HUES64 (cell line): ENCODE data around the gene CTIF.

Experiments used
- H3K27ac ChIP-seq: 2 replicates; pipeline ENCODE4 v1.7.0; 2013; ENCODE audit warnings: low read depth, low read length, inconsistent platforms
- H3K27me3 ChIP-seq: 2 replicates; pipeline ENCODE4 v1.6.1; 2013; ENCODE audit warnings: mild to moderate bottlenecking, low read length; ENCODE audit not compliant: insufficient read depth
- H3K36me3 ChIP-seq: 2 replicates; pipeline ENCODE4 v1.6.1; 2013; ENCODE audit warnings: mild to moderate bottlenecking, low read length; ENCODE audit not compliant: insufficient read depth
- H3K4me1 ChIP-seq: 2 replicates; pipeline ENCODE4 v1.6.1; 2013; ENCODE audit warnings: mild to moderate bottlenecking, low read length, moderate library complexity; ENCODE audit not compliant: insufficient read depth
- H3K4me3 ChIP-seq: 2 replicates; pipeline ENCODE4 v1.5.1; 2013; ENCODE audit warnings: mild to moderate bottlenecking, low read length, moderate library complexity
- H3K9ac ChIP-seq: 2 replicates; pipeline ENCODE4 v1.6.1; 2013; ENCODE audit warnings: mild to moderate bottlenecking, low read depth, low read length
- H3K9me3 ChIP-seq: 2 replicates; pipeline ENCODE4 v1.6.1; 2013; ENCODE audit warnings: low read depth, low read length; ENCODE audit not compliant: insufficient read depth
- WGBS: fragments of 150-250, 120-280 bp; methylation state at CpG from one replicate; pipeline ENCODE4 v1.1.7; 2013; ENCODE audit warnings: missing lambda C conversion rate; 5-methylcytosine and 5-hydroxymethylcytosine counted together

The CTIF gene

DNA sequence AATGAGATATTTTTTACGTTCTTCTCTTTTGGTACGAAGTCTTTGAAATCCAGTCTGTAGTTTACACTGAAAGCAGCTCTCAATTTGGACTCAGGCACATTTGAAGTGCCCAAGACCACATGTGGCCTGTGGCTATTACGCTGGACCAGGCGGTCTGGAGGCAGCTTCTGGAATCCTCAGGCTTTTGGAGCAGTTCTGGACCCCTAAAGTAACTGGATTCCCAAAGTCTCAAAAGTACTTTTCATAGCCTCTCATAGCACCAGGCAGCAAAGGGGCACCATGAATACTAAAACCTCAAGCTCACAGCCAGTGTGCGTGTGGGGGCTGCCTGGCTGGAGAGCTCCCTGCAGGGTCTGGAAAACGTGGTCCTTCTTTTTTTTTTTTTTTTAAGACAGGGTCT is 293.0 kb downstream of the CTIF start:
- no peak overlapping the region for H3K4me3 ChIP-seq
- 86% methylated on average over 6 of the region's 6 CpGs for WGBS
- H3K27me3 ChIP-seq, result no peaks in the 10 kb centered on the region
- H3K9ac ChIP-seq, result no peak overlapping the region
- H3K27ac ChIP-seq, result no peak overlapping the region
- no peaks in the 10 kb centered on the region for H3K9me3 ChIP-seq
- peaks cover 51% of the 10 kb centered on the region for H3K4me1 ChIP-seq
- no peaks in the 10 kb centered on the region for H3K36me3 ChIP-seq

DNA sequence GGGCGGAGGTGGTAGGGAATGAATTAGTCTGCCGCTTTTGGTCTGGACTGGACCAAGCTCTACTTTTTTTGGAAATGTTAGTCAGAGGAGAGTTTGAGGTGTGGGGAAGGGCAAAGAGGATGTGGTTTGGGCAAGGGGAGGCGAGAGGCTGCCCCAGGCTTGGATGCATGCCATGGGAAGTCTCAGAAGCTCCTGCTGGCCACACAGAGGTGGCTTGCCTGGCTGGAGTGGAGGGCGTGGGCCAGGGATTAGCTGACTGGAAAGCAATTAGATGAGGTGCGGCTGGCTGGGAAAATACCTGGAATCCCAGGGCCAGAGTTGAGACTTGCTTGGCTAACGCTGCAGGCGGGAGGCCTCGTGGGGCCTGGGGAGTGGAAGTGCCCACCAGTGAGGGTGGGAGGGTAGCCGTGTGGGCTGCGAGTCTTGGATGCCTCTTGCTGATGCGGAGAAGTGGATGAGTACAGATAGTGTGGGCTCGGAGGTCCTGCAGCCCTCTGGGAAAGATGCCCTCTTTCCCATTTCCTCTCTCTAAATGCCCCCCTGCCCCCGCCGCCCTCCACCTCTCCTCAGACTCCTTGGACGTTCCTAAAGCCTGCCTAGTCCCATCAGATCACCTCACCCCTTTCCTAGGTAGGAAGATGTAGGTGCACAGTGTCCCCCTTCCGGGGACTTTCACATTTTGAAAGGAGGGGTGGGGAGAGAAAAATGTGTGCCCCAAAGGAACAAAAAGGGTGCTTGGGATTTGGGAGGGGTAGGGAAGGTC is 294.3 kb downstream of the CTIF start:
- no peak overlapping the region for H3K9ac ChIP-seq
- 78% methylated on average over 16 of the region's 16 CpGs for WGBS
- H3K27me3 ChIP-seq, result no peaks in the 10 kb centered on the region
- no peak overlapping the region for H3K4me3 ChIP-seq
- no peaks in the 10 kb centered on the region for H3K9me3 ChIP-seq
- H3K36me3 ChIP-seq, result no peaks in the 10 kb centered on the region
- no peak overlapping the region for H3K27ac ChIP-seq
- peaks cover 39% of the 10 kb centered on the region for H3K4me1 ChIP-seq

DNA sequence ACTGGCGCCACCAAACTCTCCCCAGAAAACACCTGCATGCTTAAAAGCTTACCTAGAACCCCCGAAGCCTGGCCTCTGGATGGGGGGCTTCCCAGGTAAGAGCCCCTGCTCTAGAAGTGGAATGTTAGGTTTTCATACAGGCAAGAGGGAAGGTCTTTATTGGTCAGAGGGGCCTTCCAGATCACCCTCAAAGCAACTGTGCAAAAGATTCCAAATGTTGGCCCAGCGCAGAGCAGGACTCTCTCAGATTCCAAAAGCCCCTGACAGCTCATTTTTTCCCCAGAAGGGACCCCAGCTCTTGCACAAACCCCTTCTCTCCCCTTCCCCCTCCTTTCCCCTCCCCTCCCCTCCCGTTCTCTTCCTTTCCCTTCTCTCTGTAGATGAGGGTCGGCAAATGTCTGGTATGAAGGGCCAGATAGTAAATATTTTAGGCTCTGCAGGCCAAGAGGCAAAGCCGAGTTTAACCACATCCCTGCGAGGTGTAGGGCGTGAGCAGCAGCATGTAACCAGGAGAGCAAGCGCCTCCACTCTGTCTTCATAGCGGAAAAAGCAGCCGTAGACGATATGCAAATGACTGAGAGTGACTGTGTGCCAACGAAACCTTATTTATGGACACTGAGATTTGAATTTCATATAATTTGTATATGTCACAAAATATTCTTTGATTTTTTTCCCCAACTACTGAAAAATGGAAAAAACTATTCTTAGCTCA is 295.0 kb downstream of the CTIF start:
- no peaks in the 10 kb centered on the region for H3K9me3 ChIP-seq
- 82% methylated on average over 11 of the region's 13 CpGs for WGBS
- no peak overlapping the region for H3K9ac ChIP-seq
- H3K4me1 ChIP-seq, result peaks cover 34% of the 10 kb centered on the region
- no peak overlapping the region for H3K27ac ChIP-seq
- H3K36me3 ChIP-seq, result no peaks in the 10 kb centered on the region
- H3K4me3 ChIP-seq, result no peak overlapping the region
- no peaks in the 10 kb centered on the region for H3K27me3 ChIP-seq

DNA sequence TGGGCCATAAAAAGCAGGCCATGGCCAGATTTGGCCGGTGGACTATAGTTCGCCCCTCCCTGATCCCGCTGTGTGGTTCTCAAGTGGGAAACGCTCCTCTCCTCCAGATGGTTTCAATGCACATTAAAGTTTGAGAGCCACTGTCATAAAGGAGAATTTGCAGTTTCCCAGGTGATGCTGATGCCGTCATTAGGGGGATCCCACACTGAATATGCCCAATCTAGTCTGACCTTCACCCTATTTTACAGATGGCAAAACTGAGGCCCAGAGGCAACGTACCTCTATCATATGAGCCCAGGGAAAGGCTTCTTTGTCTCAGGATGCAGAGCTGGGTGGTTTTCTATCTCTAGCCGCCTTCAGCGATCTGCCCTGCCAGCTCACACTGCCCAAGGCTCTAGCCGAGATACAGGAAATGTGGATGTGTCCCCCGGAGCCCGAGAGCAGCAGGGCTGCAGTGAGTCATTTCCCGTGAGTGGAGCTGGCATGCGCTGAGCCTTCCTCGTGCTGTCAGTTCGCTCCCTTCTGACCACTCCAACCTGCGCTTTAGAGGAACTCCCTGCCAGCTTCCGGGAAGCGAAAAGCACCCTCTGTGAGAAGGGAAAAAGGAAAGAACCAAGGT is 295.7 kb downstream of the CTIF start:
- no peak overlapping the region for H3K9ac ChIP-seq
- H3K27ac ChIP-seq, result no peak overlapping the region; the same call in 1 of the 2 replicates
- H3K27me3 ChIP-seq, result no peaks in the 10 kb centered on the region
- H3K4me1 ChIP-seq, result peaks cover 31% of the 10 kb centered on the region
- H3K4me3 ChIP-seq, result no peak overlapping the region
- H3K9me3 ChIP-seq, result no peaks in the 10 kb centered on the region
- 65% methylated on average over 18 of the region's 18 CpGs for WGBS
- H3K36me3 ChIP-seq, result no peaks in the 10 kb centered on the region

GRCh38 chr18:48835119-48835518 is 296.3 kb downstream of the CTIF start:
- Histone ChIP-seq H3K9ac (no peak overlapping the region), H3K4me1 (peaks cover 25% of the 10 kb centered on the region; the same call in 1 of the 2 replicates)

DNA sequence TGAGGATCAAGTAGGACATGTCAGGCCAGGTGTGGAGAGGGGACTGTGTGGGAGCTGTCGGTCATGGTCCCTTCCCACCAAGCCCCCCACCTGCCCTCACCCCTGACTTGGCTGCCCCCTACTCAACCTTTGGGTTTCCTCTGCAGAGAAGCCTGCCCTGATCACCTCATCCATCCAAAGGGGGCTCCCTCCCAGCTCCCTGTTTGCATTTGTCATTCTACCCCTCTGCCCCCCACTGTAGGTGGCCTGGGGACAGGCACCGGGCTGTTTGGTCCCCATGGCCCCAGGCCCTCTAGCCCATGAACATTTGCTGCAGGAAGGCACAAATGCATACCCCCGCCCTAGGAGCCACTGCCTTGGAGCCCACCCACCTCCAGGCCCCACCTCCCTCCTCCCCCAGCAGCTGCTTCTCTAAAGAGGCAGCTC is 296.9 kb downstream of the CTIF start:
- Histone ChIP-seq H3K4me3 (no peak overlapping the region), H3K27ac (no peak overlapping the region), H3K4me1 (peaks cover 25% of the 10 kb centered on the region; the same call in 1 of the 2 replicates), H3K9me3 (no peaks in the 10 kb centered on the region), H3K9ac (no peak overlapping the region), H3K36me3 (no peaks in the 10 kb centered on the region), H3K27me3 (no peaks in the 10 kb centered on the region)
- WGBS, result 54% methylated on average over 3 of the region's 3 CpGs

More at GRCh38 chr18:48835119-48835518, 296.3 kb downstream of the CTIF start:
- Histone ChIP-seq H3K9me3 (no peaks in the 10 kb centered on the region), H3K4me3 (no peak overlapping the region), H3K27me3 (no peaks in the 10 kb centered on the region), H3K27ac (no peak overlapping the region; the same call in 1 of the 2 replicates), H3K36me3 (no peaks in the 10 kb centered on the region)
- WGBS, result 82% methylated on average over 3 of the region's 3 CpGs

GRCh38 chr18:48836231-48836805 is 297.5 kb downstream of the CTIF start:
- H3K4me1 ChIP-seq, result peaks cover 25% of the 10 kb centered on the region; the same call in 1 of the 2 replicates
- no peaks in the 10 kb centered on the region for H3K27me3 ChIP-seq
- WGBS, result 74% methylated on average over 4 of the region's 4 CpGs
- H3K9ac ChIP-seq, result no peak overlapping the region
- no peaks in the 10 kb centered on the region for H3K9me3 ChIP-seq
- no peak overlapping the region for H3K4me3 ChIP-seq
- no peak overlapping the region for H3K27ac ChIP-seq
- H3K36me3 ChIP-seq, result no peaks in the 10 kb centered on the region

GRCh38 chr18:48836806-48837615 is 298.2 kb downstream of the CTIF start:
- Histone ChIP-seq H3K36me3 (no peaks in the 10 kb centered on the region), H3K4me3 (no peak overlapping the region), H3K4me1 (peaks cover 25% of the 10 kb centered on the region; the same call in 1 of the 2 replicates), H3K9ac (no peak overlapping the region), H3K9me3 (no peaks in the 10 kb centered on the region), H3K27me3 (no peaks in the 10 kb centered on the region), H3K27ac (no peak overlapping the region)
- 94% methylated on average over 13 of the region's 13 CpGs for WGBS

- no peak overlapping the region for H3K27ac ChIP-seq
- no peaks in the 10 kb centered on the region for H3K9me3 ChIP-seq
- no peaks in the 10 kb centered on the region for H3K27me3 ChIP-seq
- no peaks in the 10 kb centered on the region for H3K36me3 ChIP-seq
- no peak overlapping the region for H3K4me3 ChIP-seq
- H3K9ac ChIP-seq, result no peak overlapping the region
- 100% methylated on average over 2 of the region's 3 CpGs for WGBS
- H3K4me1 ChIP-seq, result peaks cover 28% of the 10 kb centered on the region; the same call in 1 of the 2 replicates
These were observed 298.8 kb downstream of the CTIF start for GRCh38 chr18:48837676-48838075.

DNA sequence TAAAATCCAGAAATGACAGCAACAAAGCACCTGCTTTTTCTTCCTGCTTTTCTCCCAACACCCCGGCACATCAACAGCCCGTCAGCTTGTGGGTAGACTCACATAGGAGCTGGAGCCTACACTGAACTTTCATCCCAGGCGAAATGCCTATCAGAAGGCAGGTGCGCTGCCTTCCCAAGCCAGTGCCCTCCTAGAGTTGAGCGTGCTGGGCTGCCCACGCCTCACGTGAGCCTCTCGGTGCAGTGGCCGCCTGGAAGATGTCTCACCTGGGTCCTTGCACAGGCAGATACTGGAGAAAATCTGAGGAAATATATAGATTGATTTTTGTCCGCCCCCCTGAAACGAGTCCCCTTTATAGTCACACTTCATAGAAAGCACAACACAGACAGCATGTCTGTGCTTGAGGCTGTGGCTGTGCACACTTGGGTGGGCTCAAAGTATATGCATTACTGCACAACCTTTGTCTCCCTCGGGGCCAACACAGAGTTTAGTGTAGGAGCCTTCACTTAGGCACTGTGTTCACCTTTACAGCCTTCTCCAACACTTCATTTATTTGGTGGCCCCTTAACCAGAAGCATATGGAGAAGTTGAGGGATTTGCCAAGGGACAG is 299.4 kb downstream of the CTIF start:
- no peak overlapping the region for H3K9ac ChIP-seq
- no peaks in the 10 kb centered on the region for H3K9me3 ChIP-seq
- 91% methylated on average over 12 of the region's 12 CpGs for WGBS
- no peak overlapping the region for H3K4me3 ChIP-seq
- peaks cover 24% of the 10 kb centered on the region; the same call in 1 of the 2 replicates for H3K4me1 ChIP-seq
- no peaks in the 10 kb centered on the region for H3K27me3 ChIP-seq
- no peak overlapping the region for H3K27ac ChIP-seq
- H3K36me3 ChIP-seq, result no peaks in the 10 kb centered on the region
